DMS153 treated with DMSO at 0.1 percent for 48 hours (cell line): ENCODE results near the gene SPHK1.
A peak's percentile ranks its signal among the peaks of the same experiment; 100 is the strongest.

ENCODE experiments used
- DNase-seq: peaks from one replicate; lab custom pipeline; 2025; ENCODE audit not compliant: unreplicated experiment; lab: John Stamatoyannopoulos, UW

Gene SPHK1

GRCh38 chr17:76405607-76405966 is 21.2 kb downstream of the SPHK1 start:
- DNase-seq = no peak

GRCh38 chr17:76405967-76406647 is 21.7 kb downstream of the SPHK1 start:
- DNase-seq = peak; percentile 65

GRCh38 chr17:76407509-76407908 is 23.1 kb downstream of the SPHK1 start:
- no peak for DNase-seq

DNA sequence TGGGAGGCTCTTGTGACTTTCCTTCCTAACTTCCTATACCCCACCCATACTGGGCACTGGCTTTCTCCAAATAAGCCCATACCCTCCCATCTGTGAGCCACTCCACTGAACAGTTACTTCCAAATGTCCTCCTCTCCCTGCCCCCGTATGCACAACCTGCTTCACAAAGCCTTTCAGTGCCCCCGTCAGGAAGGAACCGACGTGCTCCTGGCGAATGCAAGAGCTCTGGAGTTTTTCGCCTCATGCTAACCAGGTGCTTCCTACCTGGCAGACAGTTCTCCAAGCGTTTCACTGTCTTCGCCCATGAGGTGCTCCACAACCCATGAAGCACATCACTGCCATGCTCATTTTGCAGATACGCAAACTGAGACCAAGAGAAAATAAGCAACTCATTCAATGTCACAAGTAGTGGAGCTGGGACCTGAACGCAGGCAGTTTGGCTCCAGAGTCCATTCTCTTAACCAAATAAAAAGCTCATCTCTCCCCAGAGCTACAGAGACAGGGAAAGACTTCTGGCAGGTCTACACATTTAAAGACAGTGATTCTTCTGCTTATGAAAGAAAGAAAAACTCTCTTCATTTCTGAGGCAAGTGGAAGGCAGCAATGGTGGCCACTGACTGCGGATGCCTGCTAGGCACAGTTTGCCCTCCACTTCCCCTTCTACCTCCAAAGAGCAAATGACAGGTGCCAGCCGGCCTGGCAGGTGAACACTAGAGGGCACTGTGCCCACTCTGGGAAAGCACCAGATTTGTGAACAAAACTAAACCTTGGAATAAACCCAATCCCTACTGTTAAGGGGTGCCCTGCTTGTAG is 23.8 kb downstream of the SPHK1 start:
- DNase-seq = peak; percentile 59

DNA sequence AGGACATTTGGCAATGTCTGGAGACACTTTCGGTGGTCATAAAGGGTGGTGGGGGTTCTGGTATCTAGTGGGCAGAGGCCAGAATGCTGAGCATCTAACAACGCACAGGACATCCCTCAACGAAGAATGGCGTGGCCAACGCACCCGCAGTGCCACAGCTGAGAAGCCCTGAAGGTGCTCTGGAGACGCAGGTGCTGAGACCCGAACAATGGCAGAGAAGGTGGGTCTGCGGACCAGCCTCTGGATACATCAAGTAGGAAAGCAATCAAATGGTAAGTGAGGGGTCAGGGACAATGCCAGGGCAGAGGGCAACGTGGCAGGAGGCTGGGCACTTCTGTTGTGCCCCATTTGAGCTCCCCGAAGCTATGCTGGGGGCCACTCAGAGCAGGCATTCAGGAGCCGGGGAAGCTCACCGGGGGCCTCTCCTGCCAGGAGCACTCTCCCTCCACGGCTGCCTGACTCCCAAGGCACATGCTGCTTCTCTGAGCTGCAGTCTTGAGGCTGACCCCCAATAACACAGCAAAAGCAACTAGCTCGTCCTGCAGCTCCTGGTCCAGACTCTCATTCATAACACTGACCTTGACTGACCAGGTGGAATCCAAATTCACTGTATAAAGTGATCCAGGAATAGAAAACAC is 26.0 kb downstream of the SPHK1 start:
- DNase-seq = no peak

- no peak for DNase-seq
Observed at GRCh38 chr17:76411247-76411646, 26.8 kb downstream of the SPHK1 start.

DNA sequence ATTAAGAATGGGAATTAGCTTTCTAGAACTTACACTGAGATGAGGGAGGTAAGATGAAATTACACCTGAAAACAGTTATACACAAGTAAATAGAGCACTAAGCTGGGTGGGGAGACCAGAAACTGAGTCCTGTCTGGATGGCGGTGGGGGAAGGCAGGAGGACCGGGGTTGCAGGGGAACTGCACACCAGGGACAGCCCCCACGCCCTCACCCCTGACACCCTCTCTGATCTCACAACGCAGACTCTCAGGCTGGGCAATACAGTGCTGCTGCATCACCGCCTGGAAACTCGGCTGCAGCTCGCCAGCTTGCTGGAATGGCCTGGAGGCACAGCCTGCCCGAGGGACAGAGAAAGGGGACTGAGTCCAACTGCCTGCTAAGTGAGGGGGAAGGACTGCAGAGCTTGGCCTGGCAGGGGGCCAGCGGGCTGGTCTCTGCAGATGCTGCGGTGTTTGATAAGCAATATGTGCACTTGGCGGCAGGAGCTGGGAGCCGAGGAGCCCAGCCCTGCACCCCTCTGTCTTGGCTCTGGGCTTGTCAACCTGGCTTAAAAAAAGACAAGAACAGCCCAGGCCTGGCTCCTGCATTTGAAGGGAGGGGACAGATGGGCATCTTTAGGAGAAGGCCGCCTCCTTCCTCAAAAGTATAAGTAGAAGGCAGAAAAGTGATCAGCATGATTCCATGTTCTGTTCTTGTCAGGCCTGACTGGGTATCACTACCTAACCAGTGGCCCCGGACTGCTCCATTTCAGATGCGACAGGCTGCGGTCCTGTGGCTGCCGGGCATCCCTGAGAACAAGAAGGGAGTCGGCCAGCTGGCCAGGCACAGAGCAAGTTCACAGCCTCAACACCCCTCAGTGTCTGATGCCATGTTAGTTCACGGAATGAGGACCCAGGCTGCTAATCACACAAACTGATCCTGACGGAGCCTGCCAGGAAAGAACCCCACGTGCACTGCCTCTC is 30.2 kb downstream of the SPHK1 start:
- peak; percentile 28 for DNase-seq

DNA sequence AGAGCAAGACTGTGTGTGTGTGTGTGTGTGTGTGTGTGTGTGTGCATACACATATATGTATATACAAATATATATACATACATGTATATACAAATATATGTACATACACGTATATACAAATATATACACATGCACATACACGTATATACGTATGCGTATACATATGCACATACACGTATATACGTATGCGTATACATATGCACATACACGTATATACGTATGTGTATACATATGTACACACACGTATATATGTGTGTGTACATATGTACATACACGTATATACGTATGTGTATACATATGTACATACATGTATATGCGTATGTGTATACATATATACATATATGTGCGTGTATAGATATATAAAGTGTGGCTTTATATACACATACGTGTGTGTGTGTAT is 31.4 kb downstream of the SPHK1 start:
- no peak for DNase-seq

DNA sequence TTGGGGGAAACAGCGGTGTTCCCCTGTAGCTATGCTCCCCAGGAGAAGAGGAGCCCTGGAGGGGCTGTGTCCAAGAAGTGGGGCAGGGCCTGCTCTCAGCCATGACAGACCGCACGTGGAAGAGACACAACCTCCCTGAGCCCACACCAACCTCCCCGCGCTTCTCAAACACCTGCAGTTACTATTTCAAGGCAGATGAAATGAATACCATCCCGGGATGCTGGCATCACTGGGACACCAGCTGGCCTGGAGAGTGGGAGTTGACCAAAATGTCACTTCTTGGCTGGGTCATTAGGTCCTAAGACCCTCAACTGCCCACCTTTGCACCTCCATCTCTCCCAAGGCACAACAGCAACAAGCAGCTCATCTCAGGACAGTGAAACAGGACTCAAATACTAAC is 32.0 kb downstream of the SPHK1 start:
- DNase-seq = no peak

DNA sequence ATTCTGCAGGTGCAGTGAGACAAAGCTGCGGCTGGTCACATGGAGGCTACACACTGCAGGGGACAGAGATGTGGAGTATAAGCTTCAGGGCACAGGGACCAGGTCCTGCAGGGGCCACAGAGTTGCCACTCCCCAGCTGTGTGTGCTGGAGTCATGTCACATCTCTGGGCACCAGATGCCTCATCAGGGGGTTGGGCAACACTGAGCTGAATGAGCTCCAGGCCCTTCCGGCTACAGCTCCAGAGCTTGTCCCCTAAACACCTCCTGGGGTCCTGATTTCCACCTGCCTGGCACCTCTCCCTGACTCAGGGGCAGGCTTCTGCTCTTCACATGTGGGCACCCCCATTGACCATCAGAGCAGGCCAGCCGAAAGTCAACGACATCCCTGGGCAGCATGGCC is 32.5 kb downstream of the SPHK1 start:
- DNase-seq = no peak

DNA sequence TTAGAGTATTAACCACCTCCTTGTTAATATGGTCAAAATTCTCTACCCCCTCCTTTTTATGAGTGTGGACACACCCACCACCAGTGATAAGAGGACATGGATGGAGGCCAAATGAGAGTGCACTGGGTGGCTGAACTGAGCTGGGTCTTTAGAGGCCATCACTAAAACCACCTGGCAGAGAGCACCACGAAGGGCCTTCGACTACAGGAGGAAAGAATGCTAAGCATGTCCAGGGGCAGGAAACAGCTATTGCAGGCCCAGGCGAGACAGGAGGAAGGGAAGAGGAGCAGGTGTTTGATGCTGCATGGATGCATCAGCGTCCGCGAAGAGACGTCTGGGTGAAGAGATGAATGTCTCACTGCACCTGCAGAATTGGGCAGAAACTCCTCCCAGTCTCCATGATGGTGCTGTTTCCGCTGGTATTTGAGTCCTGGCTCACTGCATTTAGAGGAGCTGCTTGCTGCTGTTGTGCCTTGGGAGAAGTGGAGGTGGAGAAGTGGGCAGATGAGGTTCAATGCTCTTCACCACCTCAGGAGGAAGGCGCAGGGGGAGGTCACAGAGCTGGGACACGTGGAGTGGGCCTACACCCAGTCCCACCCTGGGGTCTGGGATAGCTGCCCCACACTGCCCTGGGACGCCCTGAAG is 33.2 kb downstream of the SPHK1 start:
- DNase-seq = peak; percentile 29

- no peak for DNase-seq
Observed at GRCh38 chr17:76419576-76420260, 35.3 kb downstream of the SPHK1 start.

DNA sequence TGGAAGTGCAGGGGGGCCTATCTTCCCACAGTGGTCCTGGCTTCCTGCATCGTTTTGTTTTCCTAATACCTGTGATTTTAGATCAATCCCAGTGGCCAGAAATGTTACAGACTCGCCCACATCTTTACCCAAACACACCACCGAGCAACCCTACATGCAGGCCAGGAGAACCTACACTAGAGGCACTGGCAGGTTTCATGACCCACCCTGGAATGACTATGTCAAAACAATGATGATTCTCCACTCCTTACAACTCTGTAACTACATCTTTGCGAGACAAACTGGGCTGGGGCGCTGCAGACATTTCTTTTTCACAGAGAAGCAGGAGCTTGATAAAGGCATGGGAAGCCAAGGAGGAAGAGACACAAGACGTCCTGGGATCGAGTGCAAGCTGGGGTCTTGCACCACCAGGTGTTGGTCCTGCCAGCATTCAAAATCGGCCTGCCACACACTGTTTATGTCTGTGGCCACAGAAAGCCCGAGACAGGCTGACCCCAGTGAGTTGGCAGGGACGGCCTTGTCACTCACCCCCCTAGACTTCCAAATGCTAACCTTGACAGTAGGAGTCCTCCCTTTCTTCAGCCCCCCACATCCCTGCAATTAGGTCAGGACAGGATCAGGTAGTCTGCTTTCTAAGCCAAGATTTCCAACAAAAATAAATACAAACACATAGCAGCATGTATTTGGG is 36.1 kb downstream of the SPHK1 start:
- no peak for DNase-seq

DNA sequence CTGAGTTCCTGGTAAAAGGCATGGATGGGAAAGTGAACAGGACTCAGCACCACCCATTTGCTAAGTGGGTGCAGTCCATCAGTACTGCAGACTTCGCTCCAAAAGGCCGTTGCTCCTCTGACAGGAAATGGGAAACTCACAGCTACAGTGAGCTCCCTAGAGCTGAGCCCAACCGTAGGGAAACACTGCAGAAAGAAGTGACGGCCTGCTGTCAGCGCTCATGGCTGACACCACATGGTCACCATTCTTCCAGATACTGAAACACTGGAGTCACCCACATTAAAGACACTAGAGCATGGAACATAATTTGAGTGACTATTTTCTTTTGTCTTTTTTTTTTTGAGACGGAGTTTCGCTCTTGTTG is 36.6 kb downstream of the SPHK1 start:
- DNase-seq = no peak

DNA sequence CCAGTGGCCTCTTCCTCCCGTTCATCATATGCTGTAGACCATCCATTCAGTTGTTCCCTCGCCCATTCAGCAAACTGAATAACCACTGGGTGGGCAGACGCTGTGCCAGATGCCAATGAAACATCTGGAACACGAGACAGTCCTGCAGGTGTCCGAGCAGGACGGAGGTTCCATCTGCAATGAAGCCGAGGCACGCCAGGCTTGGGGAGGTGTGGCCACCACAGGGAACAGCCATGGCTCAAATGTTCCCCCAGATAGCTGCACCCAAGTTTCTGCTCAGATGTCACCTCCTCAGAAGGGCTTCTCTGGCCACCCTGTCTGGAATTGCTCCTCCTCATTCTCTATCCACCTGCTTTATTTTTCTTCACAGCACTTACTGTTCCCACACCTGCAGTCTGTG is 38.0 kb downstream of the SPHK1 start:
- no peak for DNase-seq

GRCh38 chr17:76422860-76423259 is 38.5 kb downstream of the SPHK1 start:
- no peak for DNase-seq

DNA sequence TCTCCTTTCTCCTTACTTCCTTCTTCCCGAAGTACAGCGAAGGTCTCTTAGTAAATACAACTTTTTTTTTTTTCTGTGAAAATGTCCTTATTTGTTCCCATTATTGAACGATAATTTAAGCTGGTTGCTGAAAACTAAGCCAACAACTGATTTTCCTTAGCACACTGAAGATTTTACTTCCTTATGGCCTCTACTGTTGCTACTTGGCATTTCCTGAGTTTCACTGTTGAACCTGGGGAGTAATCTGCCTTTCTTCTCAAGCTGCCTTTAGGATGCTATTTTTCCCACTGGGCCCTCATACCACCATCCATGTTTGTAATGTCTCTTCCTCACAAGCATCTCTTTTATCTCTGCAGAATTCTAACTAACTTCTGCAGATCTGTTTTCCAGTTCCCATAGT is 42.4 kb downstream of the SPHK1 start:
- no peak for DNase-seq

- no peak for DNase-seq
Observed at GRCh38 chr17:76427501-76428231, 43.3 kb downstream of the SPHK1 start.

DNA sequence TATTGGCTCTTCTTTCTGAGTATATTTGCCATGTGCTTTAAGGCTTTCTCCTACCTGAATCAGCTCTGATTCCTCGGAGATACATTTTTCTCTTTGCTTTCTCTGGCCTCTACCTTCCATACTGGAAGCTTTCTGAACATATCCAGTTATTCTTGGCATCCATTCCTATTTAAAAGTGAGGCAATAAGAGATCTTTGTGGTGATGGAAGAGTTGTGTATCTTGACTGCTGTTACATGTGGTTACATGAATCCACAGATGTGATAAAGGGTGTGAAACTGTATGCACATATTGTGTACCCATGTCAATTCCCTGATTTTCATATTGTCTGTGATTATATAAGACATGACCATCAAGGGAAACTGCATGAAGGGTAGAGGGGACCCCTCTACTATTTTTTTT is 44.1 kb downstream of the SPHK1 start:
- no peak for DNase-seq
